ACC112 (cell line): ENCODE results near the gene ABHD16B.
A peak's percentile ranks its signal among the peaks of the same experiment; 100 is the strongest.

Experiments used
- H2AFZ ChIP-seq: fragments of 200-600 bp; sonication (generic); one replicate; pipeline ENCODE4 v1.6.0; 2017; ENCODE audit warnings: antibody characterized with exemption, low read length; ENCODE audit not compliant: unreplicated experiment
- H3K27ac ChIP-seq: fragments of 200-600 bp; sonication (generic); 2 replicates; pipeline ENCODE4 v1.5.1; 2014; ENCODE audit warnings: low read depth, mild to moderate bottlenecking, antibody characterized with exemption, low read length, moderate library complexity
- H3K27me3 ChIP-seq: fragments of 200-600 bp; sonication (generic); 2 replicates; pipeline ENCODE4 v1.6.1; 2014; ENCODE audit warnings: mild to moderate bottlenecking, antibody characterized with exemption, low read length, moderate library complexity, mixed read lengths; ENCODE audit not compliant: insufficient read depth
- H3K36me3 ChIP-seq: fragments of 200-600 bp; sonication (generic); 2 replicates; pipeline ENCODE4 v1.6.1; 2016; ENCODE audit warnings: mild to moderate bottlenecking, antibody characterized with exemption, low read length, moderate library complexity, mixed read lengths; ENCODE audit not compliant: insufficient read depth
- H3K4me1 ChIP-seq: fragments of 200-600 bp; sonication (generic); one replicate; pipeline ENCODE4 v1.6.1; 2016; ENCODE audit warnings: low read length, mixed read lengths; ENCODE audit not compliant: insufficient read depth, unreplicated experiment, control insufficient read depth
- H3K4me3 ChIP-seq: fragments of 200-600 bp; sonication (generic); 2 replicates; pipeline ENCODE4 v1.5.1; 2014; ENCODE audit warnings: mild to moderate bottlenecking, low read depth, low read length
- H3K79me2 ChIP-seq: fragments of 200-600 bp; sonication (generic); one replicate; pipeline ENCODE4 v1.6.0; 2016; ENCODE audit warnings: low read length; ENCODE audit not compliant: control insufficient read depth, unreplicated experiment, insufficient read depth

Gene ABHD16B

GRCh38 chr20:63835021-63835858 lies 26.1 kb upstream of the ABHD16B start:
- Histone ChIP-seq H2AFZ (no peak overlapping the region), H3K4me1 (peaks cover 11% of the 10 kb centered on the region), H3K27me3 (peaks cover 14% of the 10 kb centered on the region; the same call in 1 of the 2 replicates), H3K4me3 (no peak overlapping the region), H3K36me3 (no peaks in the 10 kb centered on the region), H3K27ac (no peak overlapping the region), H3K79me2 (no peaks in the 10 kb centered on the region)

- no peak overlapping the region for H3K27ac ChIP-seq
- H3K79me2 ChIP-seq: no peaks in the 10 kb centered on the region
- H3K4me1 ChIP-seq: peaks cover 11% of the 10 kb centered on the region
- no peak overlapping the region for H2AFZ ChIP-seq
- H3K4me3 ChIP-seq: no peak overlapping the region
- H3K27me3 ChIP-seq: peaks cover 7% of the 10 kb centered on the region; the same call in 1 of the 2 replicates
- no peaks in the 10 kb centered on the region for H3K36me3 ChIP-seq
Observed at GRCh38 chr20:63836458-63837344, 24.6 kb upstream of the ABHD16B start.

- H3K4me3 ChIP-seq: no peak overlapping the region
- H3K79me2 ChIP-seq: no peaks in the 10 kb centered on the region
- no peak overlapping the region for H3K27ac ChIP-seq
- H3K36me3 ChIP-seq: no peaks in the 10 kb centered on the region
- H3K27me3 ChIP-seq: no peaks in the 10 kb centered on the region
- H2AFZ ChIP-seq: no peak overlapping the region
- peaks cover 11% of the 10 kb centered on the region for H3K4me1 ChIP-seq
Observed at GRCh38 chr20:63837479-63837878, 23.8 kb upstream of the ABHD16B start.

GRCh38 chr20:63839620-63840019 lies 21.7 kb upstream of the ABHD16B start:
- Histone ChIP-seq H2AFZ (no peak overlapping the region), H3K4me3 (no peak overlapping the region), H3K27me3 (no peaks in the 10 kb centered on the region), H3K36me3 (no peaks in the 10 kb centered on the region), H3K27ac (no peak overlapping the region), H3K79me2 (no peaks in the 10 kb centered on the region), H3K4me1 (peaks cover 2% of the 10 kb centered on the region)

- Histone ChIP-seq H3K27ac (no peak overlapping the region), H3K4me3 (no peak overlapping the region), H3K27me3 (no peaks in the 10 kb centered on the region), H3K36me3 (no peaks in the 10 kb centered on the region), H2AFZ (no peak overlapping the region), H3K79me2 (no peaks in the 10 kb centered on the region), H3K4me1 (no peaks in the 10 kb centered on the region)
Observed at GRCh38 chr20:63840405-63840828, 20.9 kb upstream of the ABHD16B start.

- Histone ChIP-seq H3K27me3 (no peaks in the 10 kb centered on the region), H3K36me3 (no peaks in the 10 kb centered on the region), H3K27ac (no peak overlapping the region), H3K4me1 (peaks cover 14% of the 10 kb centered on the region), H2AFZ (no peak overlapping the region), H3K79me2 (no peaks in the 10 kb centered on the region), H3K4me3 (no peak overlapping the region)
Observed at GRCh38 chr20:63842258-63842657, 19.0 kb upstream of the ABHD16B start.

GRCh38 chr20:63843222-63843621 lies 18.1 kb upstream of the ABHD16B start:
- Histone ChIP-seq H3K79me2 (no peaks in the 10 kb centered on the region), H3K27ac (no peak overlapping the region), H3K36me3 (no peaks in the 10 kb centered on the region), H2AFZ (no peak overlapping the region), H3K27me3 (no peaks in the 10 kb centered on the region), H3K4me1 (peaks cover 19% of the 10 kb centered on the region), H3K4me3 (no peak overlapping the region)

GRCh38 chr20:63843778-63844177 lies 17.5 kb upstream of the ABHD16B start:
- Histone ChIP-seq H3K4me3 (no peak overlapping the region), H2AFZ (no peak overlapping the region), H3K79me2 (no peaks in the 10 kb centered on the region), H3K27ac (no peak overlapping the region), H3K36me3 (no peaks in the 10 kb centered on the region), H3K27me3 (no peaks in the 10 kb centered on the region), H3K4me1 (peaks cover 19% of the 10 kb centered on the region)

- Histone ChIP-seq H3K36me3 (no peaks in the 10 kb centered on the region), H2AFZ (no peak overlapping the region), H3K79me2 (no peaks in the 10 kb centered on the region), H3K4me1 (peaks cover 19% of the 10 kb centered on the region), H3K27ac (no peak overlapping the region), H3K27me3 (no peaks in the 10 kb centered on the region), H3K4me3 (no peak overlapping the region)
Observed at GRCh38 chr20:63844511-63844991, 16.7 kb upstream of the ABHD16B start.

- Histone ChIP-seq H3K4me3 (peak overlapping the region; percentile 27), H3K27me3 (no peaks in the 10 kb centered on the region), H3K4me1 (peaks cover 19% of the 10 kb centered on the region), H3K27ac (no peak overlapping the region), H2AFZ (peak overlapping the region; percentile 22), H3K36me3 (no peaks in the 10 kb centered on the region), H3K79me2 (no peaks in the 10 kb centered on the region)
Observed at GRCh38 chr20:63846128-63846771, 15.0 kb upstream of the ABHD16B start.
